ENCODE results near the gene CSNK1A1L.

The CSNK1A1L gene

GRCh38 chr13:37106642-37107041, 1.2 kb upstream of the CSNK1A1L start:
- no peak for DNase-seq (ENCODE audit: low spot score)

GRCh38 chr13:37102896-37103295, 2.6 kb downstream of the CSNK1A1L start:
- DNase-seq (ENCODE audit: low spot score): no peak

- DNase-seq (ENCODE audit: low spot score): no peak
Measured at GRCh38 chr13:37101201-37101600, 4.3 kb downstream of the CSNK1A1L start.

GRCh38 chr13:37100731-37101130, 4.7 kb downstream of the CSNK1A1L start:
- no peak for DNase-seq (ENCODE audit: low spot score)

- DNase-seq (ENCODE audit: low spot score): no peak
Measured at GRCh38 chr13:37097076-37097475, 8.4 kb downstream of the CSNK1A1L start.

- DNase-seq (ENCODE audit: low spot score): no peak
Measured at GRCh38 chr13:37094840-37095239, 10.6 kb downstream of the CSNK1A1L start.

- DNase-seq (ENCODE audit: low spot score): no peak
Measured at GRCh38 chr13:37094099-37094498, 11.4 kb downstream of the CSNK1A1L start.

GRCh38 chr13:37091835-37092234, 13.6 kb downstream of the CSNK1A1L start:
- no peak for DNase-seq (ENCODE audit: low spot score)

GRCh38 chr13:37090912-37091311, 14.6 kb downstream of the CSNK1A1L start:
- DNase-seq (ENCODE audit: low spot score): no peak

- DNase-seq (ENCODE audit: low spot score): no peak
Measured at GRCh38 chr13:37089495-37089894, 16.0 kb downstream of the CSNK1A1L start.

- no peak for DNase-seq (ENCODE audit: low spot score)
Measured at GRCh38 chr13:37087486-37087885, 18.0 kb downstream of the CSNK1A1L start.

GRCh38 chr13:37085606-37086005, 19.9 kb downstream of the CSNK1A1L start:
- no peak for DNase-seq (ENCODE audit: low spot score)

GRCh38 chr13:37076818-37077217, 28.6 kb downstream of the CSNK1A1L start:
- no peak for DNase-seq (ENCODE audit: low spot score)

- no peak for DNase-seq (ENCODE audit: low spot score)
Measured at GRCh38 chr13:37075164-37075563, 30.3 kb downstream of the CSNK1A1L start.

- DNase-seq (ENCODE audit: low spot score): peak; percentile 56
Measured at GRCh38 chr13:37074703-37075102, 30.8 kb downstream of the CSNK1A1L start.

- no peak for DNase-seq (ENCODE audit: low spot score)
Measured at GRCh38 chr13:37072024-37072423, 33.4 kb downstream of the CSNK1A1L start.

- DNase-seq (ENCODE audit: low spot score): no peak
Measured at GRCh38 chr13:37070956-37071355, 34.5 kb downstream of the CSNK1A1L start.

- no peak for DNase-seq (ENCODE audit: low spot score)
Measured at GRCh38 chr13:37070145-37070695, 35.2 kb downstream of the CSNK1A1L start.

- no peak for DNase-seq (ENCODE audit: low spot score)
Measured at GRCh38 chr13:37069597-37070103, 35.8 kb downstream of the CSNK1A1L start.

GRCh38 chr13:37068962-37069361, 36.5 kb downstream of the CSNK1A1L start:
- DNase-seq (ENCODE audit: low spot score): peak; percentile 30

GRCh38 chr13:37067874-37068273, 37.6 kb downstream of the CSNK1A1L start:
- DNase-seq (ENCODE audit: low spot score): no peak

GRCh38 chr13:37065890-37066526, 39.5 kb downstream of the CSNK1A1L start:
- no peak for DNase-seq (ENCODE audit: low spot score)

- no peak for DNase-seq (ENCODE audit: low spot score)
Measured at GRCh38 chr13:37059848-37060192, 45.6 kb downstream of the CSNK1A1L start.

Data from NAMALWA (cell line).